Amniotic epithelial cell (primary cell): ENCODE results near the gene IDH3A.

Experiments used
- DNase-seq: peaks from one replicate; pipeline ENCODE4 v3.0.0-alpha.2; 2010; ENCODE audit warnings: low read depth

IDH3A gene

GRCh38 chr15:78168608-78169007 is 19.4 kb downstream of the IDH3A start:
- DNase-seq = no peak

GRCh38 chr15:78170848-78171773 is 21.9 kb downstream of the IDH3A start:
- DNase-seq = no peak

- DNase-seq = no peak
Observed at GRCh38 chr15:78171864-78172472, 22.8 kb downstream of the IDH3A start.

GRCh38 chr15:78174401-78174800 is 25.2 kb downstream of the IDH3A start:
- DNase-seq = no peak

- no peak for DNase-seq
Observed at GRCh38 chr15:78175330-78175729, 26.2 kb downstream of the IDH3A start.

- no peak for DNase-seq
Observed at GRCh38 chr15:78177447-78177873, 28.3 kb downstream of the IDH3A start.

- DNase-seq = no peak
Observed at GRCh38 chr15:78178064-78178463, 28.9 kb downstream of the IDH3A start.

- no peak for DNase-seq
Observed at GRCh38 chr15:78179286-78179840, 30.2 kb downstream of the IDH3A start.

- no peak for DNase-seq
Observed at GRCh38 chr15:78179906-78180305, 30.7 kb downstream of the IDH3A start.

GRCh38 chr15:78182336-78182700 is 33.2 kb downstream of the IDH3A start:
- no peak for DNase-seq

GRCh38 chr15:78182821-78183220 is 33.7 kb downstream of the IDH3A start:
- no peak for DNase-seq

GRCh38 chr15:78192826-78193594 is 43.8 kb downstream of the IDH3A start:
- DNase-seq = no peak

- DNase-seq = no peak
Observed at GRCh38 chr15:78193731-78194567, 44.8 kb downstream of the IDH3A start.

GRCh38 chr15:78194568-78194925 is 45.4 kb downstream of the IDH3A start:
- no peak for DNase-seq

GRCh38 chr15:78195735-78196201 is 46.6 kb downstream of the IDH3A start:
- DNase-seq = no peak

GRCh38 chr15:78197632-78198031 is 48.5 kb downstream of the IDH3A start:
- no peak for DNase-seq

GRCh38 chr15:78200276-78200930 is 51.2 kb downstream of the IDH3A start:
- DNase-seq = no peak

GRCh38 chr15:78201281-78202190 is 52.4 kb downstream of the IDH3A start:
- no peak for DNase-seq

GRCh38 chr15:78203346-78204225 is 54.4 kb downstream of the IDH3A start:
- DNase-seq = no peak
